ENCODE results near the gene OR5AN1.

The OR5AN1 gene

DNA sequence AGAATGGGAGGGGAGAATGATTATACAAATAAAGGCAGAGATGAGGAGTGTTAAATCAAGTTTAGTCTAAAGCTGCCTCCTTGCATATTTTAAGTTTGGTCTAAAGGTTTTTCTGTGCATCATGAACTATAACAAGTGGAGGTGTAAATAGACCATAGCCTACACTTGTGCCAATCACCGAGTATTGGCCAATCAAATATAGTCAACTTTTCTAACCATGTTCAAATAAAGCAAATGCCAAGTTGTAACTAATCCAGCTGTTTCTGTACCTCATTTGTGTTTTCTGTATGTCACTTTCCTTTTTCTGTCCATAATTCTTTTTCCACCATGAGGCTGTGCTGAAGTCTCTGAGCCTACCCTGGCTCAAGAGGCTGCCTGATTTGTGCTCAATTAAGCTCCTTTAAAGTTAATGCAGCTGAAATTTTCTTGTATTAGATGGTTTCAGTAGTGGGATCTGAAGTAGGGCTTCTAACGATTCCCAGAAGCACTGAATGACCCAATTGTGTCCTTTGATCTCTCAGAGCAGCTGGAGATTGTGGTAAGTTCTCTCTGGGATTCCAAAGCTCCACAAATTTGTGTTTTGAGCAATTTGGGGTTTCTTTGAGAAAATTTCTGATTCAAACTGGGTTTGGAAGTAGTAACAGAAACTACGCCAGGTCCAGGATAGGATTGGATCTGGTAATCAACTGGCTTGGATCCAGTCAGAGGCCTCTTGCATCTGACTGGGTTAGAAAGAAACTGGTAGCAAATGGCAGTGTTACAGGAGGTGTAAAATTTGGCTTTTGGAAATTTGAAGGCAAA is 42.0 kb downstream of the OR5AN1 start:
- ATAC-seq, result no peak
- Mint-ChIP-seq H3K27ac (no peak overlapping the region), H3K4me3 (no peak overlapping the region), H3K9me3 (peaks cover 18% of the 10 kb centered on the region), H3K36me3 (ENCODE audit: low read depth) (peaks cover 5% of the 10 kb centered on the region), H3K4me1 (no peaks in the 10 kb centered on the region), H3K27me3 (peaks cover 3% of the 10 kb centered on the region)
- no peak for DNase-seq

DNA sequence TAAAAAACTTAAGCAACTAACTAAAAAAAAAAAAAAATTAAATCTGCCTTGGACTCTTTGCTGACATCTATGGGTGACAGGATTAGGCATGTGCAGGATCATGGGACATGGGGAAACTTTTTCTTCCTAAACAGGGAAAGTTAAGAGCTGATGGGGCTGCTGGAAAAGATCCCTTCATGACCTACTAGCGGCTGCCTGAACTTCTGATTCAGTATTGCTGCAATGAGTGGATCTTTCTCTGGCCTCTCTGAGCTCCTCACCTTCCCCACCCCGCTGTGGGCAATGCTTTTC is 42.5 kb downstream of the OR5AN1 start:
- H3K4me1 Mint-ChIP-seq, result no peaks in the 10 kb centered on the region
- H3K27ac Mint-ChIP-seq, result no peak overlapping the region
- ATAC-seq (no peak), DNase-seq (no peak)
- H3K27me3 Mint-ChIP-seq, result peaks cover 3% of the 10 kb centered on the region
- peaks cover 22% of the 10 kb centered on the region for H3K9me3 Mint-ChIP-seq
- no peak overlapping the region for H3K4me3 Mint-ChIP-seq
- peaks cover 5% of the 10 kb centered on the region for H3K36me3 Mint-ChIP-seq (ENCODE audit: low read depth)

DNA sequence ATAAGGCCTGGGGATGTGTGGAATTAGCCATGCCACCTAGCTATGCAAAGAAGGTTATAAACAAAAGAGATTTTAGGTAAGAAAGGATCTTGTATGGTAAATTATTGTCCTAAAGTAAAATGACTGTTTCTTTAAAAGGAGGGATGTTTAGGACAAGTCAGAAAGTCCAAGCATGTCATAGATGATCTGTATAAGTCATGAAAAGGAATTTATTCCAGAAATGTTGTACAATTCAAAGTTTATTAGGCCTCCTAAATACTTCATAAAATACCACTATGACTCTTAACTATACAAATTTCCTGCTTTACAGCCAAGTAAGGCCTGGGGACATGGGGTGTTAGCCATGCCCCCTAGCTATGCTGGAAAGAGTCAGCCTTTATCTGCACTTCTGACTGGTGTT is 44.9 kb downstream of the OR5AN1 start:
- Mint-ChIP-seq H3K4me3 (no peak overlapping the region), H3K27me3 (peaks cover 3% of the 10 kb centered on the region), H3K4me1 (no peaks in the 10 kb centered on the region), H3K27ac (no peak overlapping the region), H3K9me3 (peaks cover 24% of the 10 kb centered on the region), H3K36me3 (ENCODE audit: low read depth) (peaks cover 5% of the 10 kb centered on the region)
- no peak for DNase-seq
- ATAC-seq, result no peak

DNA sequence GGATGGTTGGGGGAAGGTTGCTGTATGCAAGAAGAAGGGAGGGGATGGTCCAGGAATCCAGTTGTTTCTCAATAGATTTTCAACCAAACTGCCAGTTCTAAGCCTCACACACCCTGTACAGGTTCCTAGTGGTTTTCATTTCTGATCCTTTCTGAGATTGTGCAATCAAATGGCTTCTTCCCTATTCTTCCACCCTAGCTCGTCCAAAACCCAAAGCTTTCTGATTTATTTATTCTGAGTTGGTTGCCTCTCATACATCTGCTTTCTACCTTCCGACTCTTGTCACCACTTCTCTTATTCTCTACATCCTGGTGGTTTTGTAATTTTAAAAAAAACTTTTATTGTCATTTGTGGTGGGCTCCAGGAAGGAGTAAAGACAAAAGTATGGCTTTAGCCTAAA is 55.0 kb downstream of the OR5AN1 start:
- H3K27ac Mint-ChIP-seq, result no peak overlapping the region
- DNase-seq (no peak), ATAC-seq (no peak)
- H3K9me3 Mint-ChIP-seq, result peaks cover 11% of the 10 kb centered on the region
- H3K36me3 Mint-ChIP-seq (ENCODE audit: low read depth), result no peaks in the 10 kb centered on the region
- peaks cover 21% of the 10 kb centered on the region for H3K4me1 Mint-ChIP-seq
- H3K27me3 Mint-ChIP-seq, result peaks cover 11% of the 10 kb centered on the region
- H3K4me3 Mint-ChIP-seq, result no peak overlapping the region

DNA sequence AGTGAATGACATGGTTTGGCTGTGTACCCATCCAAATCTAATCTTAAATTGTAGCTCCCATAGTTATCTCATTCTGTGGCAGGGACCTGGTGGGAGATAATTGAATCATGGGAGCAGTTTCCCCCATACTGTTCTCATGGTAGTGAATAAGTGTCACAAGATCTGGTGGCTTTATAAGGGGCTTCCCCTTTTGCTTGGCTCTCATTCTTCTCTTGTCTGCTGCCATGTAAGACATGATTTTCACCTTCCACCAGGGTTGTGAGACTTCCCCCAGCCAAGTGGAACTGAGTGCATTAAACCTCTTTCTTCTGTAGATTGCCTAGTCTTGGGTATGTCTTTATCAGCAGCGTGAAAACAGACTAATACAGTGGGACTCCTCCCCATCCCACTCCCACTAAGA is 56.4 kb downstream of the OR5AN1 start:
- Mint-ChIP-seq H3K27ac (no peak overlapping the region), H3K4me3 (no peak overlapping the region), H3K27me3 (peaks cover 11% of the 10 kb centered on the region), H3K9me3 (peaks cover 4% of the 10 kb centered on the region), H3K4me1 (peaks cover 21% of the 10 kb centered on the region), H3K36me3 (ENCODE audit: low read depth) (no peaks in the 10 kb centered on the region)
- ATAC-seq, result no peak
- DNase-seq, result no peak

DNA sequence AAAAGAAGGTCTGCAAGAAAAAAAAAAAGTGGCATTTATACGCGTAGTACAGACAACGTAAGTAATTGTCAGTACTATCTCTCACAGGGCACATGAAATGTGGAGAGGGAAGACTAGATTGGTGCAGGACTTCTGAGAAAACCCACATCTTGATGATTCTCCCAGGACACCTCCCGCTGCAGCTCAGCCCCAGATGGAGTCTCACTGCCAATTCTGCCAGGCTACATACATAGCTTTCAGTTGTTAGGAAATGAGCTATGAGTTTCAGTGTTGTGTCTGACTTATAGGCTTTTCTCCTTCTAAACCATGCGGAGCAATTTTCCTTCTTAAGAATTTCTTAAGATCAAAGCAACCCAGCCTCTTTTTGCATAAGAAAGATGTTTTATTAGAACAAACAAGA is 57.9 kb downstream of the OR5AN1 start:
- Mint-ChIP-seq H3K27ac (no peak overlapping the region), H3K9me3 (peaks cover 4% of the 10 kb centered on the region), H3K4me3 (no peak overlapping the region), H3K36me3 (ENCODE audit: low read depth) (no peaks in the 10 kb centered on the region), H3K4me1 (peaks cover 21% of the 10 kb centered on the region), H3K27me3 (peaks cover 11% of the 10 kb centered on the region)
- ATAC-seq (peak; percentile 36), DNase-seq (no peak)

DNA sequence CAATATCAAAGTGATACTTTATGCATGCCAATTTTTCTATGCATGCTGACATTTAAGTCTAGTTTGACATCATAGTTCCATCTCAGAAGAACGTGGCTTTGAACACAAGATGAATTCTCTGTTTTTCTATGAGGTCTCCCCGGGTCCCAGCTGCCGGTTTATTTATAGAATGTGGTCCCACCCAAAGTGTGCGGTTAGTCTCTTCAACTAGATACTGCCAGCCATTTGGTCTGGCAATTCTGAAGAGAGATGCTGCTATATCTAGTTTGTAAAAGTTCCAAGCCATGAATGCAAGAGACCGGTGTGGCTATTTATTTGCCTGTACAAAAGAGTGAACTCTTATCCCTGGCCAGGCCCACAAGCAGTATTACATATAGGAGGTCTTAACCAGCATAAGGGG is 58.3 kb downstream of the OR5AN1 start:
- H3K4me3 Mint-ChIP-seq, result no peak overlapping the region

DNA sequence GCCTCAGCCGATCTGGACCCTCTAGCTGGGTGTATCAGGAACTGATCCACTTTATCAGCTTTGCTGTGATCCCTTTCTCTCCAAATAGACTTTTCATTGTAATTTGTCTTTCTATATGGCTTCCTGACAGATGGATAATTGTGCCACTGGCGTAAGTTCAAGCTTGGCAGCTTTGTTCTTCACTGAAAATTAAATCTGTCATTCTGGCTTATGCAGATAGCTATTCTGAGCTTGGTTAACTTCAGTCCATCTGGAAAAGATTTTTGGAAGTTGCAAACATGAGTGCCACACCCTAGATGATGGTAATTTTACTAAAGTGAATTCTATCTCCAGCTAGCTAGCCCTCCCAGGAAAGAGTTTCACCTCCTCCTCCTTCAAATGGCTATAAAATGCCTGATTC is 59.5 kb downstream of the OR5AN1 start:
- DNase-seq (no peak), ATAC-seq (no peak)
- Mint-ChIP-seq H3K27ac (no peak overlapping the region), H3K4me1 (peaks cover 21% of the 10 kb centered on the region), H3K9me3 (no peaks in the 10 kb centered on the region), H3K36me3 (ENCODE audit: low read depth) (no peaks in the 10 kb centered on the region), H3K4me3 (no peak overlapping the region), H3K27me3 (peaks cover 11% of the 10 kb centered on the region)

More for the DNA sequence above, 58.3 kb downstream of the OR5AN1 start:
- ATAC-seq (no peak), DNase-seq (no peak)
- Mint-ChIP-seq H3K27me3 (peaks cover 11% of the 10 kb centered on the region), H3K9me3 (peaks cover 4% of the 10 kb centered on the region), H3K4me1 (peaks cover 21% of the 10 kb centered on the region), H3K36me3 (ENCODE audit: low read depth) (no peaks in the 10 kb centered on the region), H3K27ac (no peak overlapping the region)
